ENCODE results near the gene MEFV.
"Not testable (repeated sequence)": the region's sequence is repeated elsewhere in the genome, so short reads cannot be mapped to it uniquely, and the experiment has no call there.

The MEFV gene, protein sequence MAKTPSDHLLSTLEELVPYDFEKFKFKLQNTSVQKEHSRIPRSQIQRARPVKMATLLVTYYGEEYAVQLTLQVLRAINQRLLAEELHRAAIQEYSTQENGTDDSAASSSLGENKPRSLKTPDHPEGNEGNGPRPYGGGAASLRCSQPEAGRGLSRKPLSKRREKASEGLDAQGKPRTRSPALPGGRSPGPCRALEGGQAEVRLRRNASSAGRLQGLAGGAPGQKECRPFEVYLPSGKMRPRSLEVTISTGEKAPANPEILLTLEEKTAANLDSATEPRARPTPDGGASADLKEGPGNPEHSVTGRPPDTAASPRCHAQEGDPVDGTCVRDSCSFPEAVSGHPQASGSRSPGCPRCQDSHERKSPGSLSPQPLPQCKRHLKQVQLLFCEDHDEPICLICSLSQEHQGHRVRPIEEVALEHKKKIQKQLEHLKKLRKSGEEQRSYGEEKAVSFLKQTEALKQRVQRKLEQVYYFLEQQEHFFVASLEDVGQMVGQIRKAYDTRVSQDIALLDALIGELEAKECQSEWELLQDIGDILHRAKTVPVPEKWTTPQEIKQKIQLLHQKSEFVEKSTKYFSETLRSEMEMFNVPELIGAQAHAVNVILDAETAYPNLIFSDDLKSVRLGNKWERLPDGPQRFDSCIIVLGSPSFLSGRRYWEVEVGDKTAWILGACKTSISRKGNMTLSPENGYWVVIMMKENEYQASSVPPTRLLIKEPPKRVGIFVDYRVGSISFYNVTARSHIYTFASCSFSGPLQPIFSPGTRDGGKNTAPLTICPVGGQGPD

DNA sequence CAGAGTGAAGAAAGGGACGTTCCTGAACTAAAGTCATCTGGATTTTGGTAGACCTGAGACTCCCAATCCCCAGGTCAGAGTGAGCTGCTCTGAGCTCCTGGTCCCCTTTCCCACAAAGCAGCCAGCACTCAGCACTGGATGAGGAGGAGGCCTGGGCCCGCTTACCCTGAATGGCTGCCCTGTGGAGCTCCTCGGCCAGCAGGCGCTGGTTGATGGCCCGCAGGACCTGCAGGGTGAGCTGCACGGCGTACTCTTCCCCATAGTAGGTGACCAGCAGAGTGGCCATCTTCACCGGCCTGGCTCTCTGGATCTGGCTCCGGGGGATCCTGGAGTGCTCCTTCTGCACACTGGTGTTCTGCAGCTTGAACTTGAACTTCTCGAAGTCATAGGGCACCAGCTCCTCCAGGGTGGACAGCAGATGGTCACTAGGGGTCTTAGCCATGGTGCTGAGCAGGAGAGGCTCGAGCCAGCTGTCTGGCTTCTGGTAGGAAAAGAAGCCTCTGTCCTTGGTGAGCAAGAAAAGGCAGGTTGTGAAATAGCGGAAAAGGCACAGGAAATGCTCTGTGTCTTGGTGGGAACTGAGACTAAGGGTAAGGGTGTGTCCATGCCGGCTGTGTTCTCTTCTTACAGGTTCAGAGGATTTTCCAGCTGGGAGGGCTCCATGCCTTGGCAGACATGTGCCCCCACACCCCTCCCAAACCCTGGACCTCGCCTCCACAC, at the start of gene MEFV:
Gene MEFV, minus strand, starts transcription at position 488 of the 720 bp plus-strand sequence. Its CDS starts 46 bp downstream, at position 442.
- peak; percentile 44 for DNase-seq (ENCODE audit: low spot score)

DNA sequence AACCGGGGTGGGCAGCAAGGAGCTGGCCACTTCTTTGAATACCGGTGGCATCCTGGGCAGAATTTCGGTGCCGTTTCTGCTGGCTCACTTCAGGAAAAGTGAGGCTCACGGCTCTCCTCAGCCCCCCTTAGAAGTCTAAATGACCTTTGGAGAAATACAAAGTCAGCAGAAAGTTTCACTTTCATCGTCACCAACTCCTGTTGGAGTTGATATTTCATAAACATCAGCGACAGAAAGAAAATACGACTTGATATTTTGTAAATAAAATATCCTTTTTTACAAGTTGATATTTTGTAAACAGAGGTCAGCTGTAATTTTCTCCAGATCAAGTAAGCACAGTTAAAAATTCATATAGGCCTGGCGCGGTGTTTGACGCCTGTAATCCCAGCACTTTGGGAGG, 49.6 kb upstream of the MEFV start:
- DNase-seq (ENCODE audit: low spot score), result no peak

DNA sequence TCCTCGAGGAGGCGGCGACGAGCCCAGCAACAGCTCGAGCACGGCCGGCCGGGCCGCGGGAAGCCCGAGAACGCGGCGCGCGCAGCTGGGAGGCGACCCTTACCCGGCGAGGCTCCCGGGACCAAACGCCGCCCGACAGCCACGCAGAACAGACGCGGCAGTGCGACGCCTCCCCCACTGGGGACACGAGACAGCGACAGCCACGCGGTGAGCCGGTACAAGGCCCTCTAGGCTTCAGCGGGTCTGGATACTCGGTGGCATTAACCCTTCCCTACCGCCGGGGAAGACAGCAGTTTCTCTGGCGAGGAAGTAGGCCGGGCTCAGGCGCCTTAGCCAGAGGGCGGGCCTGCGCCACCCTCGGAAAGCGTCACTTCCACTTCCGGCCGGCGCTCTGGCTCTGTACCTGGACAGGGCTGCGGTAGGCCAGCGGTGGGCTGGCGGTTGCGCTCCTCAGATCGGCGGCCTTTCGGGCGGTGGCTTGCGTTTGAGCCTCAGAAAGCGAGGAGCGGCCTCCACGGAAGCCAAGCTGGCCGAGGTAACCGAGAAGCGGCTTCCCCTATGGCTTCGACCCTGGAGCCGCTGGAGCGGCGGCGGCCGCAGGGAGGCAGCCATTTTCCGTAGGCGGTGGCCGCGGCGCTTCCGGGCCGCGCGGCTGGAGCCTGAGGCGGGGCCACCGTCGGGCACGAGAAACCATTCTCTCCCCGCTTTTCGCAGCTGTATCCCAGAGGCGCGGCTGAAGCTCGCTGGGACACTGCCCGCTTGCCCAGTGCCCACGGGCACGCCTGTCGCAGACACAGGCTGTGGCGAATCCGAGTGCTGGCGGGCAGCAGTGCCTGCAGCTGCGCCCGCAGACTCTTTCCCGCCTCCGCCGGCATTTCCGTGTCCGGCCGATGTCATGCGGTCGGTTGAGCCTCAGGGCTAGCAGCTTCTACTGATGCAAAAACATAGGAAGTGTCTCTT, 49.0 kb upstream of the MEFV start, which contains the start of the genes TIGD7 and ZNF75A:
Gene TIGD7, minus strand, starts transcription at position 322 of the 960 bp plus-strand sequence. CDS start 4,816 bp downstream, outside the sequence.
Gene ZNF75A, plus strand, starts transcription at position 389 of the 960 bp plus-strand sequence. CDS start 2,932 bp downstream, outside the sequence.
- peak; percentile 60 for DNase-seq (ENCODE audit: low spot score)

DNA sequence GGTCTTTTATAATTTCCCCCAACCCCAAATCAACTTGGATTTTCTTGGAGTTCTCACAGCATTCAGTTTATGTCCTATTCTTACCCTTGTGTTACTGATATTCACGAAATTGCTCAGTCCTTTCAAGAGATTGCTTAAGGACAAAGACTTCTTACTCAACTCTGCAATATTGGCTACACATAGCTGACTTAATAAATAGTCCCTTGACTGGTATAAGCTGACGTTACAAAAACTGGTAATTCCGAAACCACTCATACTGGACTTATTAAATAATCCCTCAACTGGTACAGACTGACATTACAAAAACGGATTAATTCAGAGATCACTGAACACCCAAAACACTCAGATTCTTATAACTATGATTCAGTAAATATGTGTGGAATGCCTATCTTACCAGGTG, 47.9 kb upstream of the MEFV start:
- DNase-seq (ENCODE audit: low spot score), result no peak

DNA sequence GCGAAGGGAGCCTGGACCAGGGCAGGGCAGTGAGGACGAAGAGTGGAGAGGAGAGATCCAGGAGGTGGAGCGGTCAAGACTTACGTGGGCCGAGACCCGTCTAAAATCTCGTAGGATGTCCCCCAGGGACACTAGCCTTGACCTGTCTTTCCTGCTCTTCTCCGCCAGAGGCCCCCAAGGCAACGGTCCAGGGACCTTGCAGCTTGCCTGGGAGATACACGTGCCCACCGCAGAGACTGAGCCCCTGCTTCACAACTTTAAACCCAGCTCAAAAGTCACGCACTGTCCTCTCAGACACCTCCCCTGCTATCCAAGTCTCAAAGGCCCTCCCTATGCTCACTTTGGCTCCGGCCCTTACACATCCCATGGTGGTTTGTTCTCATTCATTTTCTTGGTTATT, 39.4 kb upstream of the MEFV start:
- no peak for DNase-seq (ENCODE audit: low spot score)

DNA sequence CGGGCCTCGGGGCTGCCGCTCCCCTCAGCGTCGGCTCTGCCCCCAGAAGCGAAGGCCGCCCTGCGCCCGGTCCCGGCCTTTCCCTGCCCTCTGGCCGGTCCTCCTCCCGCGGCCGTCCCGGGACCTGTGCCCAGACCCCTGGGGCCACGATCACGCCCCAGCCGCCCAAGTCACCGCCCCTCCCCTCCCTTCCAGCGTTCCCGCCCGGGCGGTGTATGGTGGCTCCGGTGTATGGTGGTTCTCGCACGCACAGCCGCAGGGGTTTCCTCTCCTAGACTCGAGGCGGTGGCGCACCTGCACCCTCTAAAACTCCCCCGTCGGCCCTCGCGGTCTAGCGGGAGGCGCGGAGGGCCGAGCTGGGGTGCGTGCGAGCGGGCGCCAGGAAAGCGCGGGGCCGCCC, 38.8 kb upstream of the MEFV start:
- DNase-seq (ENCODE audit: low spot score), result no peak

DNA sequence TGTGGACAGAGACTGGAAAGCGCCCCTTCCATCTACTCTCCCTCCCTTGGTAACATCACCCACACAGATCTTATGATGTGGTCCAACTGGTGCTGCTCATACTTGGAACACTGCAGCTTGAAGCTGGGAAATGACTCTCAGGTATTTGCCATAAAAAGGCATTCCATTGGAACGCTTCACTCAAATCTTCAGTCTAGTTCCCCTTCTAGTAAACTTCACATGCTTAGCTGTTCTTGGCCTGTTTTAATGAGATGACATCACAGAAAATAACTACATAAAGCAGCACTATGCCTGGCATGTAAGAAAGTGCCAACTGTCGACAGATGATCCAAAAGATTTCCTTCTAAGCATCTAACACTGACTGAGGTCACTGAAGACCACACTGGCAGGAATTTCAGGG, 36.2 kb upstream of the MEFV start:
- no peak for DNase-seq (ENCODE audit: low spot score)

DNA sequence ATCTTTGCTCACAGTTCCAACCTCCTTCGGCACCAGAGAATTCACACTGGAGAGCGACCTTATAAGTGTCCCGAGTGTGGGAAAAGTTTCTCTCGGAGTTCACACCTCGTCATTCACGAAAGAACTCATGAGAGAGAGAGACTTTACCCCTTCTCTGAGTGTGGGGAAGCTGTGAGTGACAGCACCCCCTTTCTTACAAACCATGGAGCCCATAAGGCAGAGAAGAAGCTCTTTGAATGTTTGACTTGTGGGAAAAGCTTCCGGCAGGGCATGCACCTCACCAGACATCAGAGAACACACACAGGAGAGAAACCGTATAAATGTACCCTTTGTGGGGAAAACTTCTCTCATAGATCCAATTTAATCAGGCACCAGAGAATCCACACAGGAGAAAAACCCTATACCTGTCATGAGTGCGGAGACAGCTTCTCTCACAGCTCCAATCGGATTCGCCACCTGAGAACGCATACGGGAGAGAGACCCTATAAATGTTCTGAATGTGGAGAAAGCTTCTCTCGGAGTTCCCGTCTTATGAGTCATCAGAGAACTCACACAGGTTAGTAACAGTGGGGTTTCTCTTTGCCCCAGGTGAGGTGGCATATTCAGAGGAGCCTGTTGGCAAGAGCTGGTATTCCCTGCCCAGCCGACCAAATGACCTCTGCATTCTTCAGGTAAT, 33.7 kb upstream of the MEFV start:
- DNase-seq (ENCODE audit: low spot score), result no peak

DNA sequence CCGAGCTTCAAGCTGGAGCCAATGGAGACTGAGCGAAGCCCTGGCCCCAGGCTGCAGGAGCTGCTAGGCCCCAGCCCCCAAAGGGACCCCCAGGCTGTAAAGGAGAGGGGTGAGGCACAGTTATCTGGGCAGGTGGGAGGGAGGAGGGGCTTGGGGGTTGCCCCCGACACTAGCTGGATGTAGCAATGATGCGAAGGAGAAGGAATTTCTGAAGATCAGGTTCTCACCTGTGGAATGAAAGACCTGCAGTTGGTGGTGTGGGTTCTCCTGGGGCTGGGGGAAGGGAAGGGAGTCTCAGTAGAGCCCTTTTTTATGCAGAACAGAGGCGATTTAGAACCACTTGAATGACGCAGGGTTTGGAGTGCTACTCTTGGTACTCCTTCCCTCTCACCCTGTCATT, 28.7 kb upstream of the MEFV start:
- no peak for DNase-seq (ENCODE audit: low spot score)

DNA sequence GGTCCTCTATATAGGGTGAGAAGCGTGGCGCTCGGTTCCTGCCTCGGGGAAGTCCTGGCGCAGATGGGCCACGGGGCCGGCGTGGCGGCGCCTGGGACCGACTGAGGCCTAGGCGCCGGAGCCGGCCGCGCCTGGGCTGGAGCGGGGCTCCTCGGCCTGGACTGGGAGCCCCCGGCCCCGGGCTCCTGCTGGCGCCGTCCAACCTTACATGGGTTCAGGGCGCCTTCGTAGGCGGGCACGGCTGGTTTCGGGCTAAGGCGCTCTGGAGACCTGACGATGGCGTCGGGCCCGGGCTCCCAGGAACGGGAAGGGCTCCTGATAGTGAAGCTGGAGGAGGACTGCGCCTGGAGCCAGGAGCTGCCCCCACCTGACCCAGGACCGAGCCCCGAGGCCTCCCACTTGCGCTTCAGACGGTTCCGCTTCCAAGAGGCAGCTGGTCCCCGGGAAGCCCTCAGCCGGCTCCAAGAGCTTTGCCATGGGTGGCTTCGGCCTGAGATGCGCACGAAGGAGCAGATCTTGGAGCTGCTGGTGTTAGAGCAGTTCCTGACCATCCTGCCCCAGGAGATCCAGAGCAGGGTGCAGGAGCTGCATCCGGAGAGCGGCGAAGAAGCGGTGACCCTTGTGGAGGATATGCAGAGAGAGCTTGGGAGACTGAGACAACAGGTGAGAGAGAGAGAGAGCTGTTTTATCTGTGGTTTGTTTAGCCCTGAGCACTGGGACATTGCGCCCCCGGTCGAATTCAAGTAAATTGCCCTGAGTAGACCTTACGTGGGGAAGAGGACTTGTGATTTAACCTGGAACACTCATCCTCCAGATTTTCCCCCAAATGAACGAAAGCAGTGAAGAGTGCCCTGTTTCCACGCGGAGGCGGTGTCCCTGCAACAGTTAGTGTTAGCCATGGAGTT, 27.4 kb upstream of the MEFV start:
- DNase-seq (ENCODE audit: low spot score), result no peak

DNA sequence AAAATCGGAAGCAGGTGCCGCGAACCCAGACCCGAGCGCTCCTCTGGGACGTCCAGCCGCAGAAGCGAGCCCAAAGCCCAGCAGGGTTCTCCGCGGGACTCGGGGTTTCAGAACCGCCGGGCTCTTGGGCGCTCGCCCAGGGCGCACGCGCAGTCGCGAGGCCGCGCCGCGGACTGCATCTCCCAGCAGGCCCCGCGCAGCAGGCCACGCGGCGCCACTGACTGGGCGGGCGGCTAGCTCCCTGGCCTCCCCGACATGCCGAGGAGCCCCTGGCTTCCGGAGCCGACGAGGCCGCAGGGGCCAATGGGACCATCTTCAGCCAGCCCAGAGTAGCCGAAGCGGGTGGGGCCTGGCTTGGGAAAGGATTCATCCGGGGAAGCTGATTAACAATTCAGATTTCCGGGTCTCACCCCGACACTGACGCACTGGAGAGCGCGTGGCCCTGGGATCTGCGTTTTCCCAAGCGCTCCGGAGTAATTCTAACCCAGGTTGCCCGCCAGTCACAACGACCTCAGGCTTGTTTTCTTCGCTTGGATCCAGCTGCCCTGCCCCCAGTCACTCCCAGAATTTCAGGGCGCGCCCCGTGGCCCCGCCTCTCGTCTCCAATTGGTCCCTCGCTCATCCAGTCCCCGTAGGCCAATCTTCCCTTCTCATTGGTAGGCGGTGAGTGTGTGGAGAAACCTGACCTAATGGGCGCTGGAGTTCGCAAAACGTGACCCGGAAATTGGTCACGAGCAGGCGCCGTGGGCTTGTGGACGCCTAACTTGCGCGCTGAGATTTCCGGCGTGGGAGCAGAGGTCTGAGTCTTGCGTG, 26.5 kb upstream of the MEFV start, which contains the start of gene ZNF263:
Gene ZNF263, plus strand, starts transcription at position 762 of the 813 bp plus-strand sequence. CDS start 328 bp downstream, outside the sequence.
- peak; percentile 98 for DNase-seq (ENCODE audit: low spot score)

DNA sequence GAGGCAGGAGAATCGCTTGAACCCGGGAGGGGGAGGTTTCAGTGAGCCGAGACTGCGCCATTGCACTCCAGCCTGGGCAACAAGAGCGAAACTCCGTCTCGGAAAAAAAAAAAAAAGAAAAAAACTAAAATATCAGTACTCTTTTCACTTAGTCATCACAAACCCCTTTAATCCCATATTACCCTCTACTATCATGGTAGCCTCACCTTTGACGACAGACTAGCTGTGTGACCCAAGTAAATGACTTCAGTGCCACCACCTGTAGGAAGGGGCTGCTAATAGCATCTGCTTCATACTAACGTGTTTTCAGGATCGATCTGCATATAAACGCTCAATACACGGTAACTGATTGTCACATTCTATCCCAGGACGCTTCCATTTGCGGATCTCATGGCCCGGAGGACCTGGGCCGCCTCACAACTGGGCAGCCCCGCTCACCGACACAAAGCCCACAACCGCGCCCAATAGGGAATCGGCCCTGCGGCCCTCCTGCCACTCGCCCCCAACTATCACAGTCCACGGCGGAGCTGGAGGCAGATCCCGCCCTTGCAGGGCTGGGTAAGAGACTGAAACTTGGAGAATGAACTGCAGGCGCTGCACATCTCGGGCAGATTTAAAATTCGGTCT, 25.8 kb upstream of the MEFV start:
- peak; percentile 79 for DNase-seq (ENCODE audit: low spot score)

DNA sequence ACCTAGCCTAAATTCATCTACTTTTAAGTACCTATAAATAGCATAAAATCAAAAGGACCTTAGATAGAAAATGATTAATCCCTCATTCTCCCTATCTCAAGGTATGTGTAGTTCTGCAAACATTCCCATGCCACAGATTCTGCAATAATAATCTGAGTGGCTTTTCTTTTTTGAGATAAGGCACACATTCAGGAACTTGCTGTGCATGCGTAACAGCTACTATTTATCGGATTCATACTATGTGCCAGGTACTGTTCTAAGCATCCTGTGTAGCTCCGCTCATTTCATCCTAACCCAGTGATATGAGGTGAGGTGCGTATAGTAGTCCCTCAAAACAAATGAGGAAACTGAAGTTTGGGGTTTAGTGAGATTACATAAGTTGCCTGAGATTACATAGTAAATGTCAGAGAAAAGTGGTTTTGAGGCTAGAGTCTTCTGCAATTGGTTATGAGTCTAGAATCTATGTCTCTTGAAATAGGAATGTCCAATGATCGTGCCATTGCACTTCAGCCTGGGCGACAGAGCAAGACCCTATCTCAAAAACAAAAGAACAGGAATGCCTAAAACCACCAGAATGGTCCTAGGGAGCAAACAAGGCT, 24.9 kb upstream of the MEFV start:
- DNase-seq (ENCODE audit: low spot score), result no peak

DNA sequence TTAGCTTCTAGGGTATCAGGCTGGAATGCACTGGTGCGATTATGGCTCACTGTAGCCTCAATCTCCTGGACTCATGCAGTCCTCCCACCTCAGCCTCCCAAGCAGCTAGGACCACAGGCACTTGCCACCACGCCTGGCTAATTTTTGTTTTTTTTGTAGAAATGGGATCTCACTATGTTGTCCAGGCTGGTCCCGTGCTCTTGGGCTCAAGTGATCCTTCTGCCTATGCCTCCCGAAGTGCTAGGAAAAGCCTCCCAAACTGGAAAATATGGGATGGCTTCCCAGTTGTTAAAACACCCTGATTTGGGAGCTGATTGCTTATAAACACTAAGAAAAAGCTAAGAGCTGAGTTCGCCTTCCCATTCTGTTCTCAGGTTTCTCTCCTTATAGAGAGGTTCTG, 20.2 kb upstream of the MEFV start:
- no peak for DNase-seq (ENCODE audit: low spot score)

DNA sequence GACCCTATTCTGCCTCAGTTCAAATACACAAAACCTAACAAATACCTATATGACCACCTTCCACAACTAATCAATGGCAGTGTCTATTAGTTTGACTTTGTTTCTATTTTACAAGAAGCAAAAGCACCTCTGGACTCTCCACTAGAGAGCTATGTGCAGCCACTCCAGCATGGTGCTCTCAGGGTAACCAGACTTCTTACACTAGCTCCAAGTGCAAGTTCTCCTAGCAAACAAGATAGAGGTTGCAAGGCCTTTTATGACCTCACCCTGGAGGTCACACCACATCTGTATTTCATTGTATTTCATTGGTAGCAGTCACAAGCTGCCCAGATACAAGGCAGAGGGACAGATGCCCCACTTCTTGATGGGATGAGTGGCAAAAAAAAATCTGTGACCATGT, 18.5 kb upstream of the MEFV start:
- no peak for DNase-seq (ENCODE audit: low spot score)

DNA sequence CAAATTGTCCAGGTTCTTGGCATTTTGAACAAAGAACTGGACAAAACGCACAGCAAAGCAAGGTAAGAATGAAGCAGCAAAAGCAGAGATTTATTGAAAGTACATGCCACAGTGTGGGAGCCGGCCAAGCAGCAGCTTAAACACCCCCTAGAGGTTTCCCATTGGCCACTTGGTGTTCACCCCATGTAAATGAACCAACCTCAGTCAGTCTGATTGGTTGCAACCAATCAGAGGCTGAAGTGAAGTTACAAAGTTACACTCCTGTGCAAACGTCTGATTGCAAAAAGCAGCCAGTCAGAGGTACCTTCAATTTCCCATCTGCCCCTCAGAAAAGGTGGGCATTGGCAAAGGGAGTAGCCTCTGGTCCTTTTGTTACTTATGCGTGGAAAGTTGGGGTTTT, 18.1 kb upstream of the MEFV start:
- DNase-seq (ENCODE audit: low spot score), result peak; percentile 41

DNA sequence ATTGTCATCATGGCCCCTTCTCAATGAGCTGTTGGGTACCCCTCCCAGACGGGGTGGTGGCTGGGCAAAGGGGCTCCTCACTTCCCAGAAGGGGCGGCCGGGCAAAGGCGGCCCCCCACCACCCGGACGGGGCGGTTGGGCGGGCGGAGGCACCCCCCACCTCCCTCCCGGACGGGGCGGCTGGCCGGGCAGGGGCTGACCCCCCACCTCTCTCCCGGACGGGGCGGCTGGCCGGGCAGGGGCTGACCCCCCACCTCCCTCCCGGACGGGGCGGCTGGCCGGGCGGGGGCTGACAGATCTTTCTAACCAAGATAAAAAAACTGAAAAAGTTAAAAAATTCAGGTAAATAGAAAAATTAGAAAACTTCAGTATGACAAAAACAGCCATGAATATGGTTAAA, 14.8 kb upstream of the MEFV start:
- DNase-seq (ENCODE audit: low spot score), result not testable (repeated sequence)

DNA sequence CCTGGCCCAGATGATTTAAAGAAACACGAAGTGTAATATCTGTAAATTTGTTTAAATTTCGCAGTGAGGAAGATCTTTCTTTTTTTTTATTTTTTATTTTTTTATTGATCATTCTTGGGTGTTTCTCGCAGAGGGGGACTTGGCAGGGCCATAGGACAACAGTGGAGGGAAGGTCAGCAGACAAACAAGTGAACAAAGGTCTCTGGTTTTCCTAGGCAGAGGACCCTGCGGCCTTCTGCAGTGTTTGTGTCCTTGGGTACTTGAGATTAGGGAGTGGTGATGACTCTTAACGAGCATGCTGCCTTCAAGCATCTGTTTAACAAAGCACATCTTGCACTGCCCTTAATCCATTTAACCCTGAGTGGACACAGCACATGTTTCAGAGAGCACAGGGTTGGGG, 14.3 kb upstream of the MEFV start:
- not testable (repeated sequence) for DNase-seq (ENCODE audit: low spot score)

Measured in SW480 (cell line).